GM21381 (cell line): ENCODE results near the gene FAXDC2.
"Not testable (repeated sequence)": the region's sequence is repeated elsewhere in the genome, so short reads cannot be mapped to it uniquely, and the experiment has no call there.

ENCODE experiments used
- ATAC-seq: cut with Tn5 transposase; IDR thresholded peaks from one replicate; pipeline ENCODE4 v1.9.1; 2021; ENCODE audit warnings: mild to moderate bottlenecking, moderate library complexity; ENCODE audit not compliant: unreplicated experiment

FAXDC2 gene

DNA sequence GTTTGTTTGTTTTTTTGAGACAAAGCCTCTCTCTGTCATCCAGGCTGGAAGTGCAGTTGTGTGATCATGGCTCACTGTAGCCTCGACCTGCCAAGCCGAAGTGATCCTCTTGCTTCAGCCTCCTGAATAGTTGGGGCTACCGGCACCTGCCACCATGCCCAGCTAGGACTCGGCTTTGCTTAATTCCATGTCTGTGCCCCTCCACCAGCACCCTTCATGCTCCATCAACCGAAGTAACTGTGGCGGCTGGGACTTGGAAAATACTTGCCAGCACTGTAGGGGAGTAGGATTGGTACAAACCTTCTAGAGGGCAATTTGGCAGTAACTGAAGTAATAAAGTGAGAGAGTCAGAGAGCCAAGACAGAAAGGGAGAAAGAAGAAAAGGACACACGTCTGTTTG is 19.0 kb downstream of the FAXDC2 start:
- ATAC-seq: no peak

DNA sequence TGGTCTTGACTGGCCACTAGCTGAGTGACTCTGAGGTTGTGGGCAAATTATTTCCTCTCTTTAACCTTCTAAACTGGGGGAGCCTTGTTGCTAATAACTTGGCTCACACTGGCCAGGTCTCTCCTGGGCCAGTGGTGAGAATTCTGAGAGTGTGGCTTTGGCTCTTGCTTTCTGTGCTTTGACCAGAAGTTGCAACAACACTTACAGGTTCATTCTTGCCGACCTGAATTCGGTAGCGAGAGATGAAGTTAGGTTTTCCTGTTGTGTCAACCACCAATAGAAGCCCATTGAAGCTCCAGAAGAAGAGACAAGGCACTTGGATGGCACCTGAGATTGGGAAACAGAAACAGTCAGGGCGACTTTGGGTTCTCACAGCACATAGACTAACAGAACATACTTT is 19.8 kb downstream of the FAXDC2 start:
- no peak for ATAC-seq

DNA sequence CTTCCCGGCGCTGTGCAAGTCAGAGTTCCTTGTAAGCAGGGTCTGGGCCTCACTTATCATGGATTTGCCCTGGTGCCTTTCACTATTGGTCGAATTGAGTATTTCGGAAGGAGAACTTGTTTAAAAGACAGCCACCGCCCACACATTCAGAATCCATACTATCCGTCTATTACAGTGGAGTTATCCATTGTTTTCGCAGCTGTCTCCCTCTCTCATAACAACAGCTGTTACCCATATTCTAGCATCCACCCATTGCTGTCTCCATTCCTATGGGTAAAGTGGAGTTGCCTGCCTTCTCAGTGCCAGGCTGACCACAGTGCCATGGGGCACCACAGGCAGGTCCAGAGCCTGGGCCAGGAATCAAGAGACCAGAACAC is 20.2 kb downstream of the FAXDC2 start:
- no peak for ATAC-seq

DNA sequence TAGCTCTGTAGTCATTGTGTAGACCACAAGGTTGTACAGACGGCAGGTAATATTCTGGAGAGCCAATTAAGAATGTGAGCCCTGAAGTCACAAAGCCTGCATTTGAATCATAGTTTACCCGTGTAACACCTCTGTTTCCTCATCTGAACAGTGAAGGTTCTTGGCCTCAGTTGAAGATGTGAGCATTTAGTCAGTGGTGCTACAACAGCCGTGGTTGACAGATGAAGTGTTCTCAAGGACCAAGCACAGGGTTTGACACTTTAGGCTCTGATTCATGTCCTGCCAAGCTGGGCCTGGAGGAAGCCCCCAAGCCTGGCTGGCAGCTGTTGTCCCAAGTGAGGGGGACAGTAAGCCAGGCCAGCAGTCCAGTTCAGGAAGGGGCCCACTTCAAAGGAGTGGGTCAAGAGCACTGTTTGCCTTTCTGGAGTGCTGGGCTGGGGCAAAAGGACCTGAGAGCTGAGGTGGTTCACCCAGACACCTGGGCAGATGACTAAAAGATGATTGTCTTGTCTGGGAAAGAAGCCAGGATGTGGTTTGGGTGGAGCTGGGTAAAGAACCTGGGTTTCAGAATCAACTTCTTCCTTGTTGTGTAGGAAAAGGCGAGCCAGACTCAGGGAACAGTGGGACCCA is 20.7 kb downstream of the FAXDC2 start:
- no peak for ATAC-seq

DNA sequence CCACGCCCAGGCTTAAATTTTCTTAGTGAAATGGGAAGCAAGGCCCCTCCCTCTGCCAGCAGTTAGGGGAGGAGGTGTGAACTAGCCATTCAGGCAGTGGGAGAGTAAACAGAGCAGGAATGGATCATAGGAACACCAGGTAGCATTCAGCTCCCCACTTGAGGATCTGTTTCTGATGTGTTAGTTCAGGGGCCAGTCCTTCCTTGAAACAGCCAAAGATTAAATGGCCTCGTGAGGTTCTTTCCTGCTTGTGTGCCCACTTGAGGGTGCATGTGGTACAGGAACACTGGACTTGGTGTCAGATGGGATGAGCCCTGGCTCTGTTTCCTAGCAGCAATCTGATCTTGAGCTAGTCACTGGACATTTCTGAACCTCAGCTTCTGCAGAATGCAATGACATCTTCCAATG is 21.2 kb downstream of the FAXDC2 start:
- ATAC-seq: no peak

DNA sequence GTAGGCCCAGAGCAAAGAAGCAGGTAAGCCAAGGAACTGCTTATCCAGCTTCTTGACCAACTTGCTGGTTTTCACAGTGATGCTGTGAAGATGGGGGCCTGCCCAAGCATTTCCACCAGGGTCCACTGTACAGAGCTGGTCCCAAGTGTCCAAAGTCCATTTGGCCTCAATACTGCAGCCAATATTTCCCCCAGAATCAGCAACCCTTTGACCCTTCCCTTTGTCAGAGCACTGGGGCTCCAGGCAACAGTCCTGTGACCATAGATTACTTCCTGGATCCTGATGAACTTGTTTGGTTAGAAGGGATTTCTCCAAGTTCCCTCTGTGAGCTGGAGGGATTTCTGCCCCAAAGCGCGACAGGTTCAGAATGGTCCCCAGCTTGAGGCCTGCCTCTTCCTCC is 26.3 kb downstream of the FAXDC2 start:
- ATAC-seq: no peak

DNA sequence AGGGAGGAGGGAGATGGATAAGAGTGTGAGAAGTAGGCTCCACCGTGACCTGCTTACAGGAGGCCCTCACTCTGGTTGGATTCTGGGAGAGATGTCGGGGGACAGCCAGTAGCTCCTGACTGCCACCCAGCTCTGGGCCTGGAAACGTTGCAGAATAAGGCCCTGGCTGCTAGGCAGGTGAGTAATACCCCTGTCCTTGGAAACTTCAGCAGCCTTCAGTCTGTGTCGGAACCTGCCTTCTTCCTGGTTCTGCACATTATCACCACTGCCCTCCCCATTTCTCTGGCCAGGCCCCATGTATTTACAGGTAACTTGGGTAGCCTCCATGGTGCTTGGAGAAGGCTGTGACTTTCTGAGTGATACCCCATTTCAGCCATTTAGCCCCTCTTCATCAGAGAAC is 26.8 kb downstream of the FAXDC2 start:
- ATAC-seq: no peak

DNA sequence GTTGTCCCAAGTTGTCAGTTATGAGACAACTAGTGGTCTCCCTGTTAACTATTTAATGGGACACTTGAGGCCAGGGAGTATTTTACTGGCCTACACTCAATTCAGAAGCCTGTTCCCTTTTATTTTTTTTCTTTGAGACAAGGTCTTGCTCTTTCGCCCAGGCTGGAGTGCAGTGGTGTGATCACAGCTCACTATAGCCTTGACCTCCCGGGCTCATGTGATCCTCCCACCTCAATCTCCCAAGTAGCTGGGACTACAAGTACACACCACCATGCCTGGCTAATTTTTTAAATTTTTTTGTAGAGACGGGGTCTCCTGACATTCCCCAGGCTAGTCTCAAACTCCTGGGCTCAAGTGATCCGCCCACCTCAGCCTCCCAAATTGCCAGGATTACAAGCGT is 27.5 kb downstream of the FAXDC2 start:
- ATAC-seq: not testable (repeated sequence)

DNA sequence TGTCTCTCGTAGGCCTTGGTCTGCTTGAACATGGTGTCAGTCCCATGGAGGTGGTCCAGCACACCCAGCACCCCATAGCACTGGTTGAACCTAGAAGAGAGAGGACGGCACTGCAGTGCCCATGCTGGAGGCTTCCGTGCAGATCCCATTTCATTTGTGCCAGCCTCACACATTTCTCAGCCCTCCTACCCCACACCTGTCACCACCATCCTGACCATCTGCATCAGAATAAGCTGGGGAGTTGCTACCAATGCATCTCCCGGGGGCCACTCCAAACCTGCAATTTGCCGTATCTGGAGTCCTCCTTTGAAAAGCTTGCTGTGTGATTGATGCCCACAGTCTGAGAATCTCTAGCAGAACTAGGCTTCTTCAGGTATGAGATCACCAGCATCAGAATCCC is 30.0 kb downstream of the FAXDC2 start:
- no peak for ATAC-seq

DNA sequence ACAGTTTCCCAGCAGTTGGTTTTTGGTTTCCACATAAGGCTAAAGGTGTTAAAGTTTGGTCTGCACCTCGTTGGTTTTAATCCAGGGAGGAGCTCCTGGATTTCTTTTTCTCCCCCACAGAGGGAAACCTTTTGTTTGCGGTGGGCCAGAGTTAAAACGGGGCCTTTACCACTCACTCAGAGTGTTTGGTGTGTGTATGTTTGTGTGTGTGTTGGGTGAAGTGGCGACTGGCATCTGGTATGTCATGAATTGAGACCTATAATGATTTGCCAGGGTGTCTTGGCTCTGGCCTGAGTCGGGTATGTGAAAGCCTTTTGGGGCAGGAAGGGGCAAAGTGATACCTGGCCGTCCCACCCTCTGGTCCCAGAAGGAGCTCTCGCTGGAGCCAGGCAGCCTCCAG is 30.9 kb downstream of the FAXDC2 start:
- ATAC-seq: no peak

DNA sequence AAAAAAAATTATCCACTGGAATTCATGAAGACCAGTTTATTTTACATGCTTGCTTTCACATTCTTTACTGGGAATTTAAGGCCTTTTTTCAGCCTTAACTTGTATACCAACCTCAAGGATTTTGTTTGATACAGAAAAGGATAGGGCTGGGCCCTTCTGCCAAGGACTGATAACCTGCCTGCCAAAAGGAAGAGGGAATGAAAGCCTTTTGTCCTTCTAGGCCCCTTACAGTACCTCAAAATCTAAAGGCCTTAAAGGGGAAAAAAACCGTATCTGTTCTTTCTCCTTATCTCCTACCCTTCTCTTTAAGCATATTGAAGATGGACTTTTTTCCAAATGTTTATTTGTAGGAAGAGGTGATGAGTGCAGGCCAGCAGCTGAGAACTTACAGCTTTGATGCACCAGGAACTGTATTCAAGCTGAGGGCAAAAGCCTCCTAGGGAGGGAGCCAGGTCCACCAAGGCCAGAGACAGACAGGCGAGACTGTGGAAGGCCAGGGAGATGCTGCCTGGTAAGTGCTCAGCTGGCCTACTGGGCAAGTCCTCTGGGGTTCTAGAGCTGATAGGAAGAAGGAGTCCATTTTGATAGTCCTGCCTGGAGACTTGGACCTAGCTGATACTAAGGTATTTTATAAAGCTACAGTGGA is 31.8 kb downstream of the FAXDC2 start:
- no peak for ATAC-seq

DNA sequence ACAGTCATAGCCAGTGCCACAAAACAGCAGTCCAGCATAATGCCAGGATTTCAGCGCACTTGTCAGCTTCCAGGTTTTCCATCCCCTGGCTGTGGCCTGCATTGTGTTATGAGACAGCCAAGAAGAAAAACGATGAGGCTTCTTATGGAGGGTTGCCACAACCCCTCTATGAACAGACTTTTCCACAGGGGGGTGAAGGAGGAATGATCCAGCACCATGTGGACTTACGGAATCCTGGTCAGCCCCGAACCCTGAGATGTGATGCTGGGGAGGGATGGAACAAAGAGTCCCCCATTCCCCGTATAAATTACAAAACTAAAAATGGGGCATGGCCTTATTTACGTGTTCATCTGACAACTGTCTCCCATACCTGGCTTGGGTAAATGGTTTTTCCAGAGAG is 32.6 kb downstream of the FAXDC2 start:
- no peak for ATAC-seq

DNA sequence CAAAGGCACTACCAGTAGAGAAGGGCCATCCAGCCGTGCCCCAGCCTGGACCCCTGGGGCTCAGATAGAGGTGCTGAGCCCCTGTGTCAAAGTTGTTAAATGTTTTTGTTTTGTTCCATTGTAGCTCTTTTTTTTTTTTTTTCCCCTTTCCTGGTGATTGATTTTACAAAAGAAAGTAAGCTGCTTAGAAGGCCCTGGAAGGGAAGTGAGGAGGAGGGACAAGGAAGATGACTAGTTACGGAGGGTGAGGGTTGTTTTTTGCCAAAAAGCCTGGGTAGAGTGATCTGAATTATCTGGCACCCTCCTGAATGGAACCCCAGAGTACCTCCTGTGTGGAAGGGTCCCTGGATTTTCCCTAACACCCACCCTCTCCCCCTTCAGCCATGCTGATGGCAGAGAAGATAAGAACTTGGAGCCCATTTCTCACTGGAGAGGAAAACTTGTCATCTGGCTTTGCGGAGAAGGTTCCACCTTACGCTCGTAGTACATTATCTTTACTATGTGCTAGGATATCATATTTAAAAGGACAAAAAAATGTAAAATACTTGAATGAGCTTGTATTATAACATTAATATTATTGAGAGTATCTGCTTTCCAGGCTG is 33.4 kb downstream of the FAXDC2 start:
- ATAC-seq: no peak

DNA sequence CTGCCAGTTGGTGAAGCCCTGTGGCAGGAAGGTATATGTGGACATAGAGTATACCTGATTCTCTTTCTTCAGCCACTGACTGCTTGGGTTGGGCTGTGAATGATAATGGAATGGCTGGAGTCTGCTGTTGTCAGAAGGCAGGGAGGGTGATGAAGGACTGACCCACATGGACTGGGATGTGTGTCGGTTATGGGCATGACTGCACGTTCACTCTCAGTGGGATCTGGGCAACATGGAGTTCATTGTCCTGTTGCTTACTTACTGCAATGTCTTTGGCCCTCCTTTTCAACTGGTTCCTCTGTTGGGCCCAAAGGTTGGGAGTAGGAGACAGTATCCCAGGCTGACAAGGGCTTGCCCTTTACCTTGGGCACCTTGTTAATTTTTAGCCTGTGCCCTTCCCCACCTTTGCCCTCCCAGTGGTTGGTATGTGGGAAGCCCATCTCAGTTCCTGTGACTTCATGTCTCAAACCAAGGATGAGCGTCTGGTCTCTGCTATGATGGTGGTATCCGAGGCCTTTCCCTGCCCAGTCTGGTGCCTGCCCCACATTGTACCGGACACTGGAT is 34.6 kb downstream of the FAXDC2 start:
- ATAC-seq: no peak

DNA sequence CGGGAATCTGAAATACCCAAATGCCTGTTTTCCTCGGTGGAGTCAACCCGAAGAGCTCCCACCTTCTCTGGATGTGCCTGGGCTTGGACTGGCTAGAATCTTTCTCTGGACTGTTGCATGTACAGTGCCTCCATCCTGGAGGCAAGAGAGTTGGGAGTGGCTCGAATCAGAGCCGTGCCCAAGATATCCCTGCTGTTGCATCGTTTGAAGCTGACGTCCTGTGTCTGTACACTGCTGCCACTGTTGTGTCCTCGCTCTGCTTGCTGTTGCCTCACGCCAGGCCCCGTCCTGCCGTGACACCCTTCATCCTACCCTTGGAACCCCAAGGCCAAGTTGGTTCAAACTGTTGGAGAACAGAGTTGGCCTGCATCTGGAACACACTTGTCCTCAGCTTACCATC is 35.4 kb downstream of the FAXDC2 start:
- ATAC-seq: no peak

DNA sequence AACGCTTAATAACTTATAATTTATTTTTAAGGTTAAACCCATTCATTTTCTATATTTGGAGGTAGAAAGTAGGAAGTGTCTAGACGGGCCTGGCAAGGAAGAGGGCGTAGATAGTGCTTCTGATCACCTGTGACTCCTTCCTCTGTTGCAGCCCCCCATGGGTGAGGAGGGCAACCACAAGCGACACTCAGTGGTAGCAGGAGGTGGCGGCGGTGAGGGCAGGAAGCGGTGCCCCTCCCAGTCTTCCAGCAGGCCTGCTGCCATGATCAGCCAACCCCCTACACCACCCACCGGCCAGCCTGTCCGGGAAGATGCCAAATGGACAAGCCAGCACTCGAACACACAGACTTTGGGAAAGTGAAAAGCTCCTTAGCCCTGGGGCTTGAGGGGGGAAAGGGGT is 36.7 kb downstream of the FAXDC2 start:
- no peak for ATAC-seq

DNA sequence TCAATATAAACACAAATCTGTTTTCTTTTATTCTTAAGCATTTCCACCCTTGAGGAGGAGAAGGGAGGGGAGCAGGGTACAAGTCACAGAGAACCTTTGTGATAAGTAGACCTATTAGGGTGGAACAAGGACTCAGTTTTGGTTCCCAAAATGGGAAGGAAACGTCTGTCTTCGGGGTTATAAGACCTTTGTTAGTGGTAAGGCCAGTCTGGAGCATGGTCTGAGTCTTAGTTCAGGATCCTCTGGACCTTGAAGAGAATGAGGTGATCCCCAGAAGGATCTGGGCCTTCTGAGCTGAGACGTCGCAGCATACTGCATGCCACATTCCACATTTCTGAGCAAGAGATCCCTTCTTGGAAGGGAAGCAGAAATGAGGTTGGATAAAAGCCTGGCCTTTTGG is 37.2 kb downstream of the FAXDC2 start:
- no peak for ATAC-seq

DNA sequence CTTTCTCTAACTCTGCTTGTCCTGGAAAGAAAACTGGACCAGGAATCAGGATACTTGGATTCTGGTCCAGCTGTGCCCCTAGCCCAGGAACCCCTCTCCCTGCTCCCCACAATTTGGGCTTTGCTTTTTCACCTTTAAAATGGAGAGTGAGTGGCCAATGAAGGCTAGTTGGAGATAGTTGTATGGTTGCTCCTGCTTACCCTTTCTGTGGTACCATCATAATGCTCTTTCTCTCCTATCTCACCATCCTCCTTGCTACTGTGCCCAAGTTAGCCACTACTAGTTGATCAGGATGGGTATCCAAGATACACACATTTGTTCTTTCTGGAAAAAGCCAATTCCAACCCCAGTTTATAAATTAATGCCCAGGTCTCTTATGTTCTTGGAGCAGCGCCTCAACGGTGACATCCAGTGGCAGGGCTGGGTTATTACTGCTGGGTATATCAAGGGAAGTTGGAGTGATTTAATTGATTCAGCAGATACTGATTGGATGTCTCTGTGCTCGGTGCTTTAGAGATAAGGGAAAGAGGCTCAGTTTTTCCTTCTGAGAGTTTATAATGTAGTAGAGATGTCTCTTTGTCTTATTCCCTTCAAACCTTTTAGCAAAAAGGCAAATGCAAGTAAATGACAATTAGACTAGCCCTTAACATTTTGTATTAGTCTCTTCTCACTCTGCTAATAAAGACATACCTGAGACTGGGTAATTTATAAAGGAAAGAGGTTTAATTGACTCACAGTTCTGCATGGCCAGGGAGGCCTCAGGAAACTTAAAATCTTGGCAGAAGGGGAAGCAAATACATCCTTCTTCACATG is 38.5 kb downstream of the FAXDC2 start:
- peak; percentile 63 for ATAC-seq

DNA sequence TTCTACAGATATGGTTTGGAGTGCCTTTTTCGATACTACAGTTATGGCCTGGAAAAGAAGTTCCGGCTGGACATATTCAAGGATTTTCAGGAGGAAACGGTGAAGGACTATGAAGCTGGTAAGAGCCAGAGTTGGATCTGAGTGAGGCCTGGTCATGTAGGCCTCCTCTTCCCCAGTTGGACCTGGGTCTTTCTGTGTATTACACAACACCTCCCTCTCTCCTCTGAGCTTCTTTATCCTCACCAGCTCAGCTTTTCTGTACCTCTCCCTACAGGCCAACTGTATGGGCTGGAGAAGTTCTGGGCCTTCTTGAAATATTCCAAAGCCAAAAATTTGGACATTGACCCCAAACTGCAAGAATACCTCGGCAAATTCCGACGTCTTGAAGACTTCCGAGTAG is 39.2 kb downstream of the FAXDC2 start:
- no peak for ATAC-seq

DNA sequence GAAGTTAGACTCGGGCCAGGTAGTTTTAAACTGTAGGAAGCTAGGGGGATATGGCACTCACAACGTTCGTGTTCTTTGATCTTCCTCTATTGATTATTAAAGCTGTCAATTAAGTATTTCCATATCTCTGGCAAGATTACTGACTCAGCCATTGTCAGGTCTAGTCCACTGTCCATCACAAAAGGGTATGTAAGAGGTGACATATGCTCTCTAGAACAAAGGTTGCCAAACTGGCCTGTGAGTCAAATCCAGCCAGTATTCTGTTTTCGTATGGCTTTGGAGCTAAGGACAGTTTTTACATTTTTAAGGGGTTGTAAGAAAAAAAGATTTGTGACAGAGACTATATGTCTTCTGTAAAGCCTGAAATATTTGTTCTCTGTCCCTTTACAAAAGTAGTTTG is 44.2 kb downstream of the FAXDC2 start:
- no peak for ATAC-seq

DNA sequence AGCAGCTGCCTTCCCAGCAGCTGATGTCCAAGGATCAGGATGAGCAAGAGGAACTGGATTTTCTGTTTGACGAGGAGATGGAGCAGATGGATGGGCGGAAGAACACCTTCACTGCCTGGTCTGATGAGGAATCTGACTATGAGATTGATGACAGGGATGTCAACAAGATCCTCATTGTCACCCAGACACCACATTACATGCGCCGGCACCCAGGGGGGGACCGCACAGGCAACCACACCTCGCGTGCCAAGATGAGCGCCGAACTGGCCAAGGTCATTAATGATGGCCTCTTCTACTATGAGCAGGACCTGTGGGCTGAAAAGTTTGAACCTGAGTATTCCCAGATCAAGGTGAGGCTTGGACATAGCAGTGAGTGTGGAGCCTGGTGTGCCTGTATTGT is 48.4 kb downstream of the FAXDC2 start:
- no peak for ATAC-seq

DNA sequence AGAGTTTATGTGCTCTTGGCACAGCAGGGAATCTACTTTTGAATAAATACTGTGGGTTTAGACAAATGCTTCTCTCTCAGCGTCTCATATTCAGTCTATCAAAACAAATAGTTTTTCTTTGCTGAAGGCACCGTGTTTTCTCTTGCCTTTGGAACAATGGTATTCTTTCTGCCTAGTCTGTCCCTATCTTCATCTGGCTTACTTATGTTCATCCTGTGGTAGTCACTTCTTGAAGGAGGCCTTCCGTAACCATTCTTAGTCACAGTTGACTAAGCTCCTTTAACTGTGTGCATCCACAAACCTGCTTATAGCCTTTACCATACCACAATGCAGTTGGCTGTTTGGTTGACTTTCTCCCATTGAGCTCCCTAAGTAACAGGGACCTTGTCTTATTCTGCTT is 49.3 kb downstream of the FAXDC2 start:
- ATAC-seq: no peak
